Astrocyte (in vitro differentiated cells and primary cell): ENCODE data around the gene OPCML. TPM values are rescaled to one million over a fixed set of nuclear protein-coding genes. Genes with fewer than 3 reads are reported as not detected.

Experiments
- DNase-seq: peaks from one replicate; pipeline ENCODE4 v3.0.0-alpha.2; 2010; ENCODE audit warnings: low read depth
- FAIRE-seq: peaks from 2 replicates; lab custom pipeline; 2011; peaks lifted over from hg19 to GRCh38; lab: Jason Lieb, UNC
- H2AFZ ChIP-seq: 2 replicates; pipeline ENCODE4 v1.6.0; 2012; ENCODE audit warnings: low read depth, low read length, inconsistent platforms
- H3K27ac ChIP-seq: 2 replicates; pipeline ENCODE4 v1.5.1; 2011; ENCODE audit warnings: low read depth, low read length, inconsistent platforms
- H3K27me3 ChIP-seq: 2 replicates; pipeline ENCODE4 v1.6.0; 2011; ENCODE audit warnings: low read length, inconsistent platforms; ENCODE audit not compliant: insufficient read depth
- H3K36me3 ChIP-seq: 2 replicates; pipeline ENCODE4 v1.5.1; 2011; ENCODE audit warnings: low read length, inconsistent platforms; ENCODE audit not compliant: insufficient read depth
- H3K4me1 ChIP-seq: 2 replicates; pipeline ENCODE4 v1.5.1; 2011; ENCODE audit warnings: low read length, inconsistent platforms; ENCODE audit not compliant: insufficient read depth
- H3K4me2 ChIP-seq: 2 replicates; pipeline ENCODE4 v1.6.0; 2012; ENCODE audit warnings: low read length, inconsistent platforms
- H3K4me3 ChIP-seq: 2 replicates; pipeline ENCODE4 v1.5.1; 2011; ENCODE audit warnings: low read depth, mild to moderate bottlenecking, low read length, inconsistent platforms; ENCODE audit not compliant: insufficient read depth
- H3K79me2 ChIP-seq: 2 replicates; pipeline ENCODE4 v1.6.0; 2012; ENCODE audit warnings: mild to moderate bottlenecking, low read length, inconsistent platforms; ENCODE audit not compliant: insufficient read depth
- H3K9ac ChIP-seq: 2 replicates; pipeline ENCODE4 v1.6.0; 2012; ENCODE audit warnings: mild to moderate bottlenecking, low read length, inconsistent platforms
- H3K9me3 ChIP-seq: 2 replicates; pipeline ENCODE4 v1.5.1; 2012; ENCODE audit warnings: low read depth, mild to moderate bottlenecking, low read length, inconsistent platforms; ENCODE audit not compliant: insufficient read depth
- H4K20me1 ChIP-seq: 2 replicates; pipeline ENCODE4 v1.6.0; 2012; ENCODE audit warnings: low read length, inconsistent platforms; ENCODE audit not compliant: insufficient read depth
- H3K27ac Mint-ChIP-seq: one replicate; pipeline ENCODE4 v1.8.0; 2021; ENCODE audit warnings: mild to moderate bottlenecking, mixed read lengths; ENCODE audit not compliant: unreplicated experiment
- H3K27me3 Mint-ChIP-seq: one replicate; pipeline ENCODE4 v1.8.0; 2021; ENCODE audit warnings: low read depth, mixed read lengths; ENCODE audit not compliant: unreplicated experiment
- H3K36me3 Mint-ChIP-seq: one replicate; pipeline ENCODE4 v1.8.0; 2021; ENCODE audit warnings: low read depth, mixed read lengths; ENCODE audit not compliant: unreplicated experiment
- H3K4me1 Mint-ChIP-seq: one replicate; pipeline ENCODE4 v1.8.0; 2021; ENCODE audit warnings: low read depth, mixed read lengths; ENCODE audit not compliant: unreplicated experiment
- H3K4me3 Mint-ChIP-seq: one replicate; pipeline ENCODE4 v1.8.0; 2021; ENCODE audit warnings: mild to moderate bottlenecking, moderate library complexity, mixed read lengths; ENCODE audit not compliant: unreplicated experiment
- H3K9me3 Mint-ChIP-seq: one replicate; pipeline ENCODE4 v1.8.0; 2021; ENCODE audit warnings: mild to moderate bottlenecking, mixed read lengths; ENCODE audit not compliant: unreplicated experiment
- EZH2 ChIP-seq: IDR thresholded peaks from 2 replicates; pipeline ENCODE4 v1.6.1; 2012; ENCODE audit warnings: mild to moderate bottlenecking, low read length, inconsistent platforms; ENCODE audit not compliant: insufficient read depth
- total RNA-seq: library from RNA; stranded (reverse); gene quantifications from 2 replicates; pipeline ENCODE4 v1.2.1, GENCODE V29; 2021
- TF ChIP-seq, protein P1 (sequence below): IDR thresholded peaks from 2 replicates; pipeline ENCODE4 v1.5.1; 2011; ENCODE audit warnings: low read depth, mild to moderate bottlenecking, inconsistent platforms, low read length, moderate library complexity; ENCODE audit not compliant: insufficient read depth

Gene OPCML
- total RNA-seq, 1 donor from 2014 or later: 7.9 TPM

DNA sequence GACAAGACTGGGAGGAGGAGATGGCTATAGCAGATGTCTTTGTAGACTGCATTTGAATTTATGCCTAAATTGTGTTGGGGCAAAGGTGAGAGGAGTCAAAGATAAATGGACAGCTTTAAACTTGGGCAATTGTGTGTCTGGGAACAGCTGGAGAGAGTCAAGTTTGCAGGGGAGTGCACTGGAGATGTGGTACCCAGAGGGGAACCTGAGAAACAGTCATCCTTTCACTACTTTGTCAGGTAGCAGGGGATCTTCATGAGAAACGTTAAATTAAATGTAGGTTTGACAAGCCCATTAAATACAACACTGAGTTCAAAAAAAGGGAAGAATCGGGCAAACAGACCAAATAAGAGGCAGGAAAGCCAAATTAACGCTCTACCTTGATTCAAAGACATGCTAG lies 277.7 kb downstream of the OPCML start:
- H3K9me3 Mint-ChIP-seq: no peaks in the 10 kb centered on the region
- no peak overlapping the region for H3K27ac Mint-ChIP-seq
- Histone ChIP-seq H3K27ac (no peak overlapping the region), H3K4me1 (no peaks in the 10 kb centered on the region), H3K4me3 (no peak overlapping the region), H2AFZ (no peak overlapping the region), H3K36me3 (no peaks in the 10 kb centered on the region), H3K27me3 (no peaks in the 10 kb centered on the region), H3K79me2 (no peaks in the 10 kb centered on the region), H3K4me2 (no peak overlapping the region), H3K9ac (no peak overlapping the region), H3K9me3 (no peaks in the 10 kb centered on the region), H4K20me1 (no peaks in the 10 kb centered on the region)
- H3K27me3 Mint-ChIP-seq: peaks cover 15% of the 10 kb centered on the region
- DNase-seq (no peak), FAIRE-seq (no peak)
- no peak overlapping the region for H3K4me3 Mint-ChIP-seq
- no peaks in the 10 kb centered on the region for H3K4me1 Mint-ChIP-seq
- no peaks in the 10 kb centered on the region for H3K36me3 Mint-ChIP-seq
- TF ChIP-seq, protein P1, sequence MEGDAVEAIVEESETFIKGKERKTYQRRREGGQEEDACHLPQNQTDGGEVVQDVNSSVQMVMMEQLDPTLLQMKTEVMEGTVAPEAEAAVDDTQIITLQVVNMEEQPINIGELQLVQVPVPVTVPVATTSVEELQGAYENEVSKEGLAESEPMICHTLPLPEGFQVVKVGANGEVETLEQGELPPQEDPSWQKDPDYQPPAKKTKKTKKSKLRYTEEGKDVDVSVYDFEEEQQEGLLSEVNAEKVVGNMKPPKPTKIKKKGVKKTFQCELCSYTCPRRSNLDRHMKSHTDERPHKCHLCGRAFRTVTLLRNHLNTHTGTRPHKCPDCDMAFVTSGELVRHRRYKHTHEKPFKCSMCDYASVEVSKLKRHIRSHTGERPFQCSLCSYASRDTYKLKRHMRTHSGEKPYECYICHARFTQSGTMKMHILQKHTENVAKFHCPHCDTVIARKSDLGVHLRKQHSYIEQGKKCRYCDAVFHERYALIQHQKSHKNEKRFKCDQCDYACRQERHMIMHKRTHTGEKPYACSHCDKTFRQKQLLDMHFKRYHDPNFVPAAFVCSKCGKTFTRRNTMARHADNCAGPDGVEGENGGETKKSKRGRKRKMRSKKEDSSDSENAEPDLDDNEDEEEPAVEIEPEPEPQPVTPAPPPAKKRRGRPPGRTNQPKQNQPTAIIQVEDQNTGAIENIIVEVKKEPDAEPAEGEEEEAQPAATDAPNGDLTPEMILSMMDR: no peak

DNA sequence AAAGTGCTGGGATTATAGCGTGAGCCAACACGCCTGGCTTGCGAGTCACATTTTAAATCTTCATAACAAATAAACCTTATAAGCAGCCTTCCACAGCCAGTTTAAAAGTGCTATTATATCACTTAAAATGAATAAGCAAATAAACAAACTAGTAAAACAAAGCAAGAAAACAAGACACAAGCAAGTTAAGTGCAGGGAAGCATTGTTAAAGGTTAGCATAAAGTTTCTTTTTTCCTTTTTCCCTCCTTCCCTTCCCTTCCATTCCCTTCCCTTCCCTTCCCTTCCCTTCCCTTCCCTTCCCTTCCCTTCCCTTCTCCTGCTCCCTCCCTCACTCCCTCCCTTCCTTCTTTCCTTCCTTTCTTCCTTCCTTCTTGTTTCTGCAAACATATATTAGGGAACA lies 278.7 kb downstream of the OPCML start:
- H3K9ac ChIP-seq: no peak overlapping the region
- H4K20me1 ChIP-seq: no peaks in the 10 kb centered on the region
- no peak overlapping the region for H3K4me2 ChIP-seq
- Mint-ChIP-seq H3K27me3 (peaks cover 25% of the 10 kb centered on the region), H3K4me1 (no peaks in the 10 kb centered on the region), H3K4me3 (no peak overlapping the region), H3K36me3 (no peaks in the 10 kb centered on the region), H3K9me3 (no peaks in the 10 kb centered on the region), H3K27ac (no peak overlapping the region)
- H3K4me1 ChIP-seq: no peaks in the 10 kb centered on the region
- no peaks in the 10 kb centered on the region for H3K79me2 ChIP-seq
- H3K36me3 ChIP-seq: no peaks in the 10 kb centered on the region
- no peaks in the 10 kb centered on the region for H3K9me3 ChIP-seq
- TF ChIP-seq EZH2: no peak
- TF ChIP-seq, protein P1: no peak
- no peaks in the 10 kb centered on the region for H3K27me3 ChIP-seq
- no peak overlapping the region for H3K4me3 ChIP-seq
- DNase-seq (no peak), FAIRE-seq (no peak)
- H2AFZ ChIP-seq: no peak overlapping the region
- H3K27ac ChIP-seq: no peak overlapping the region

DNA sequence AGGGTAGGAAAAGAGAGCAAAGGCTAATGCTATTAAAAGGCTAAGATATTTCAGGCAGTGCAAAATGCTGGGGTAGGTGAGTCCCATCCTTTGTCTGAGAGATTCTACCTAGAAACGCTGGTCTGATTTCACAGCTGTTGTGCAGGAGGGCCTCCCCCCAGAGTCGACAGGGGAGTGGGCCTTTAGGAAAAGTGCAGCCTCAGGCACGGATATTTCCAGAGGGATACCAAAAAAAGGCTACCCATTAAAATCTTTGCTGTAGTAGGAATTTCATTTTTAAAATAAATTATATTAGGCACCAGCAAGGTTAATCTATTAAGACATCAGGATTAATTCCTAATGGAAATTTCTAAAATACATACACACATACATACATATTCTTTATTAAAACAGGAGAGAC lies 280.5 kb downstream of the OPCML start:
- Histone ChIP-seq H3K27me3 (no peaks in the 10 kb centered on the region), H3K4me1 (no peaks in the 10 kb centered on the region), H3K9me3 (no peaks in the 10 kb centered on the region), H3K36me3 (no peaks in the 10 kb centered on the region), H4K20me1 (no peaks in the 10 kb centered on the region), H3K4me2 (no peak overlapping the region), H3K27ac (no peak overlapping the region), H3K4me3 (no peak overlapping the region), H2AFZ (no peak overlapping the region), H3K9ac (no peak overlapping the region), H3K79me2 (no peaks in the 10 kb centered on the region)
- no peak for FAIRE-seq
- Mint-ChIP-seq H3K4me3 (no peak overlapping the region), H3K36me3 (no peaks in the 10 kb centered on the region), H3K9me3 (no peaks in the 10 kb centered on the region), H3K4me1 (no peaks in the 10 kb centered on the region), H3K27ac (no peak overlapping the region), H3K27me3 (peaks cover 34% of the 10 kb centered on the region)
- TF ChIP-seq, protein P1: no peak
- no peak for TF ChIP-seq EZH2
- no peak for DNase-seq
